PC-3 (cell line): Measurements from ENCODE around the gene WTAP.

ENCODE experiments used
- CTCF ChIP-seq: fragments of 300-600 bp; sonication (generic); conservative IDR thresholded peaks from 2 replicates; pipeline ENCODE4 v1.5.1; 2017; ENCODE audit warnings: antibody characterized with exemption, low read depth, mild to moderate bottlenecking, low read length
- EZH2 ChIP-seq: fragments of 300-600 bp; sonication (generic); IDR thresholded peaks from one replicate; pipeline ENCODE4 v1.6.1; 2017; ENCODE audit warnings: antibody characterized with exemption, mild to moderate bottlenecking, low read length; ENCODE audit not compliant: unreplicated experiment

DNA sequence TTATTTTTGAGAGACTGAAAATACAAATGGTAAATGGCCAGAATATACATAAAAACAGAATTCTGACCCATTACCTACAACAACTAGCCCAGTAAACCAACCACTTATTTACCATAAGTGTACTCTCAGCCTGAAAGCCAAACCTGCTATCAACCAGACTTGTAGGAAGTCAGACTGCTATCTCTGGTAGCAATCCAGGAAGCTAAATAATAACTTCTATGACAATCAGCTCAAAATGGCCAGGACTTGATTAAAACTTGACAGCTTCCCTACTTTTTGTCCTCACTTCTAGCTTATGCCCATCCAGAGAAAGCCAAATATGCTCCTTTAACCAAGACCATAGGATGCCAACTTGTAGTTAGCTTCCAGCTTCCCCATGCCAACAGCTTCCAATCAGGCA is 4.7 kb upstream of the WTAP start:
- TF ChIP-seq CTCF (no peak), EZH2 (no peak)
